ENCODE measurements around the gene TAF4.

Gene TAF4

DNA sequence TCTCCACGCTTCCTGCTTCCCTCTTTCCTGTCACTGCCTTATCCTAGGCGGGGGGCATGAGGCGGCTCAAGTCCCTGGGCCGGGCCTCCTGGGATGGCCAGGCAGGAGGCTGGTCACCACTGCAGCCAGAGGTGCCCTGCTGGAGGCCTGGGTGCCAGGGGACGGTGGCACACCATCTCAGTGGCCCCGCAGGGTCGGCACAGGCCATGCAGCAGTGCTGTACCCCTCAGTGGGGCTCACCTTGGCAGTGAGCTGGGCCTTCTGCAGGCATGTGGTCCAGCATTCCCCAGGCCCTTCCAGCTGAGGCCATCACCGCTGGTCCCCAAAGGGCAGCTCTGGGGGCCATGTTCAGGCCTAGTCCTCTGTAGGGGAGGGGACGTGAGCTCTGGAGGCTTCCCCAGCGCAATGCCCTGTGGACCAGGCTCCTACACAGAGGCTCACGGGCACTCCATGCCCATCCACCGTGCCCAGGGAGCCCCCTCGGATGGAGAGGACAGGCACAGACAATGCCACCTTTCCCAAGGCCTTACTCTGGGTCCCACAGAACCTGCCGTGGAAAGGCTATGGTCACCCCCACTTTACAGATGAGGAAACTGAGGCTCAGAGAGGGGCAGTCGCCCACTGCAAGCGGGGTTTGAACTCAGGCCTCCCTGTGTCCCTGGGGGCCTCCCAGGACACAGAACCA, 123.8 kb downstream of the TAF4 start:
- no peak for DNase-seq (ENCODE audit: low read depth in 2 of 2)
- H3K4me3 ChIP-seq (replicated peaks in 1 of 2; ENCODE audit: low read depth in 2 of 2, low read length in 2 of 2) = no peak overlapping the region
- TF ChIP-seq, protein P1, sequence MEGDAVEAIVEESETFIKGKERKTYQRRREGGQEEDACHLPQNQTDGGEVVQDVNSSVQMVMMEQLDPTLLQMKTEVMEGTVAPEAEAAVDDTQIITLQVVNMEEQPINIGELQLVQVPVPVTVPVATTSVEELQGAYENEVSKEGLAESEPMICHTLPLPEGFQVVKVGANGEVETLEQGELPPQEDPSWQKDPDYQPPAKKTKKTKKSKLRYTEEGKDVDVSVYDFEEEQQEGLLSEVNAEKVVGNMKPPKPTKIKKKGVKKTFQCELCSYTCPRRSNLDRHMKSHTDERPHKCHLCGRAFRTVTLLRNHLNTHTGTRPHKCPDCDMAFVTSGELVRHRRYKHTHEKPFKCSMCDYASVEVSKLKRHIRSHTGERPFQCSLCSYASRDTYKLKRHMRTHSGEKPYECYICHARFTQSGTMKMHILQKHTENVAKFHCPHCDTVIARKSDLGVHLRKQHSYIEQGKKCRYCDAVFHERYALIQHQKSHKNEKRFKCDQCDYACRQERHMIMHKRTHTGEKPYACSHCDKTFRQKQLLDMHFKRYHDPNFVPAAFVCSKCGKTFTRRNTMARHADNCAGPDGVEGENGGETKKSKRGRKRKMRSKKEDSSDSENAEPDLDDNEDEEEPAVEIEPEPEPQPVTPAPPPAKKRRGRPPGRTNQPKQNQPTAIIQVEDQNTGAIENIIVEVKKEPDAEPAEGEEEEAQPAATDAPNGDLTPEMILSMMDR (IDR thresholded peaks at IDR 0.05; ENCODE audit: low read depth, low read length) = no peak

DNA sequence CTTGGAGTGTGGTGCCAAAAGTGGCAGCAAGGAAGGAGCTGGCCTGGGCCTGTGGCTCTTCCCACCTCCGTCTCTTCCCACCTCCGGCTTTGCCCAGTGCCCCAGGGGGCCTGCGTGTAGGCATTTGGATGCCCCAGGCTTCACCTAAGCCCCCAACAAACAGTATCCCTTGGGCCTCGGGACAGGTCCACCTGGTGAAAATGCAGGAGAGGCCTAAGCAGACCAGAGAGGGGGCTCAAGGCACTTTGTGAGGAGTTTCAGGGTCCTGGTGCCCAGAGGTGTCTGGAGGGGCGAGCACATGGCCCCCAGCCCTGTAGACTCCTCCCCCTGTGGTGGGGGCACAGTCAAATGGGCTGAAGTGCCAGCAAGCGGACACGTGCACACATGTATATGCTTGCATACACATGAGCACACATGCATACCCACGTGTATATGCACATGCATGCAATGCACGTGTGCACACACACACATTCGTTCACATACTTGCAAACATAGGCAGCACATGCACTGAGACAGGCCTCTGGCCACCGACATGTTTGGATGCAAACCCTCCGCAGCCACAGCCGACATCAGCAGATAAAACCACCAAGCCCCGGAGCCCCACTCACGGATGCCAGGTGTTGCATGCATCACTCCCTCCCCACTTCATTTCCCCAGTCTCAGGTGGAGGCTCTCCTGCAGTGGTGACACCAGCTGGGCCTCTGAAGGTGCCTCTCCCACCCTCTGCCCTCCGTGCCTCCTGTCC, 124.5 kb downstream of the TAF4 start:
- TF ChIP-seq, protein P1 (IDR thresholded peaks at IDR 0.05; ENCODE audit: low read depth, low read length) = no peak
- DNase-seq (ENCODE audit: low read depth in 2 of 2) = no peak
- no peak overlapping the region for H3K4me3 ChIP-seq (replicated peaks in 1 of 2; ENCODE audit: low read depth in 2 of 2, low read length in 2 of 2)

DNA sequence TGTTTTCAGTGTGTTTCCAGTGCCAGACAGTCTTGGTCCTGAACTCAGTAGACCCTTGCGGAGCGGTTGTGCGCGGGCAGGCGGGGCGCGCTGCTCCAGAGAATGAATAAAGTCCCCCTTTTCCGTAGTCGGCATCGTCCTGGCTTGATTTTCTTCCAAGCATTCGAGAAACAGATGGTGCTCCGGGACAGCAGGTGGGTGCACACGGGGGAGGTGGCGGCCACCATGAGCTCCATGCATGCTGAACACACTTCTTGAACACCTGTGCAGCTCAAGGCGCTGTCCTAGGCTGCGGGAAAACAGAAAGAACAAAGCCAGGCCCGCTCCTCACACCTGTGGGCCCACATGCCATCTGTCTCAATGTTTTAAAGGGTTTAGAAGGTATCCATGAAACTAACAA, 125.2 kb downstream of the TAF4 start:
- H3K4me3 ChIP-seq (replicated peaks in 1 of 2; ENCODE audit: low read depth in 2 of 2, low read length in 2 of 2) = no peak overlapping the region
- no peak for DNase-seq (ENCODE audit: low read depth in 2 of 2)
- TF ChIP-seq, protein P1 (IDR thresholded peaks at IDR 0.05; ENCODE audit: low read depth, low read length) = no peak

DNA sequence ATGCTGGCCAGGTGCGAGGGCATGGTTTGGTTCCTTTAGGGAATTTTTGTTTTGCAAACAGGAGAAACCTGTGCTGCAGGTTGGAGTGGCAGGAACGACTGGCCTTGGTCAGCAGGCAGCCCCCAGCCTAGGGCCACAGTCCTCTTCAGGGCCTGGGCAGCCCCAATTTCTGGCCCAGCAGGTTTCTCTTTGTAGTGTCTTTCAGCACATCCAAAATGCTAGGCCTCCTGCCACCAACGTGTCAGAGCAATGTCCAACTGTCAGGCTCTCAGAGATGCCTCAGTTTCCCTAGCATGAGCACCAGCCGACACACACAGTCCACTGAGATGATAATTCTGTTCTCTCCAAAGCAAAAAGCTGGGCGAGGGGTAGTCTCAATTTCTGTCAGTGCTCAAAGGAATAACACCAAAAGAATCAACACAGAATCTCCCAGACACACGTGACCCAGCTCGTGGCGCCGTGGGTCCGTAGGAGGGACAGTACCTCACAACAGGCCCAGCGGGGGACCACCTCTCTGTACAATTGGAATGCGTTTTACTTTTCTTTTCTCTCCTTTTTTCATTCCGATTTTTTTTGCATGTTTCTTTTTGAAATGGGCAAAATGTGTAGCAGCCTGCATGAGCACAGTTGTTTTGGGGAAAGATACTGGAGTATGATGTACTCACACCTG, 125.9 kb downstream of the TAF4 start:
- H3K4me3 ChIP-seq (replicated peaks in 1 of 2; ENCODE audit: low read depth in 2 of 2, low read length in 2 of 2) = no peak overlapping the region
- TF ChIP-seq, protein P1 (IDR thresholded peaks at IDR 0.05; ENCODE audit: low read depth, low read length) = no peak
- no peak for DNase-seq (ENCODE audit: low read depth in 2 of 2)

DNA sequence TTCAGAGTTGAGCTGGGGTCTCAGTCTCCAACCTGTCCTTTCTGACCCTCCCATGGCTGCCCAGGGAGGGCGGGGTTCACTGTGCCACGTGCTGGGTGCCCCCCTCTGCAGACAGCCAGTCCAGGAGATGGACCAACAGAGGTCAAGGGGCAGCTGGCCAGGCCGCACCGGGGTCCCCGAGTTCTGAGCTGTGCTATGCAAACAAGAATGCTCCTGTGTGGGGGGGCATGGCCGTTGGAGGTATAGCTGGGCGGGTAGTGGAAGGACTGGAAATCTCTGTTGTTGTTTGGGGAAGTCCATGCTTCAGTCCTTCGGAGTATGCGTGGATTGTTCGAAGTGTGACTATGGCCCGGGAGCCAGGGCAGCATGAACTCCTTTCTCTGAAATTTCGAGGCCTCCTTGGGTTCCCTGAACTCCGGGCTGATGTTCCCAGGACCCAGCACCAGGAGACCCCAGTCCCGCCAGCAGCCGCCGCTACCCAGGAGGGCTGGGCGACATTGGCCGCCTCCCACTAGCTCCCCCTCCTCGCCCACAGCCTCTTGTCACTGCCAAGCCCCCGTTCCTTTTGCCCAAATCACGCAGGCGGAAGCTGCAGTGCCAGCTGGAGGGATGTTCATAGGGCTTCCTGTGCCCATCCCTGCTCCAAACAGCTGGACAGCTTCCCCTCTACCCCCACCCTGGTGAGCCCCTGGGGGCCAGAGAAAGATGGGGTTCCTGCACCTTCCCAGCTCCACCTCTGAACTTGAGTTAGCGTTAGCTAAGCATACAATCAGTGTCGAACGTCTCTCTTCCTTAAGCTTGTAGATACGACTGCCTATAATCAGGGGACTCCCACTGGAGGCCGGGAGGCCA, 126.6 kb downstream of the TAF4 start:
- H3K4me3 ChIP-seq (replicated peaks in 1 of 2; ENCODE audit: low read depth in 2 of 2, low read length in 2 of 2) = no peak overlapping the region
- TF ChIP-seq, protein P1 (IDR thresholded peaks at IDR 0.05; ENCODE audit: low read depth, low read length) = no peak
- no peak for DNase-seq (ENCODE audit: low read depth in 2 of 2)

All from cardiac fibroblast (primary cell).